GM12873 (cell line): Measurements from ENCODE around the gene TENT4A.

Source experiments
- TF ChIP-seq, protein P1 (sequence below): IDR thresholded peaks from 2 replicates; pipeline ENCODE4 v1.5.1; 2012; ENCODE audit warnings: low read depth, mild to moderate bottlenecking, moderate library complexity, low read length, control low read depth; ENCODE audit not compliant: insufficient read depth; ENCODE audit errors: missing control alignments

The TENT4A gene

DNA sequence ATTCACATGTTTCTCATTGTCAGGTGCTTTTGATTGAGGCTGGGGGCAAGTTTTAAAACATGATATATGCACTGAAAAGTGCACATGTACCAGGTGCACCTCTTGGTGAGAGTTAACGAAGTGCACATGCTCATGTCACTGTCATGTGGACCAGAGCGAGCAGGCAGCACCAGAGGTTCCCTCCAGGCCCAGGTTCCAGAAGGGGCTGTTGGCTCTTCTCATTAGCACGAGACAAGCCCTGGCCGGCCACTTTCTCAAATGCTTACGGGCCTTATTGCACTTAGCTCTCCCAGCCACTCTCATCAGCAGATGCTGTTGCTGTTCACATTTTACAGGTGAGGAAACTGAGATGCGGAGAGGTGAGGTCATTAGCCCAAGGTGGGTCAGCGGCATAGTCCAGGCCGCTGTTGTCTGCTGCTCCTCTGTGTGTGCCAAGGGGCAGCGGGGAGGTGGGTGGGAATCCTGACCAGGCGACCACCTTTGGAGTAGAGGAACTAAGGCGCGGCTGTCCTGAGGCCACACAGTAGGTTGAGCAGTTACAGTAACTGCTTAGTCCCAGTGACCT is 27.4 kb downstream of the TENT4A start:
- TF ChIP-seq, protein P1, sequence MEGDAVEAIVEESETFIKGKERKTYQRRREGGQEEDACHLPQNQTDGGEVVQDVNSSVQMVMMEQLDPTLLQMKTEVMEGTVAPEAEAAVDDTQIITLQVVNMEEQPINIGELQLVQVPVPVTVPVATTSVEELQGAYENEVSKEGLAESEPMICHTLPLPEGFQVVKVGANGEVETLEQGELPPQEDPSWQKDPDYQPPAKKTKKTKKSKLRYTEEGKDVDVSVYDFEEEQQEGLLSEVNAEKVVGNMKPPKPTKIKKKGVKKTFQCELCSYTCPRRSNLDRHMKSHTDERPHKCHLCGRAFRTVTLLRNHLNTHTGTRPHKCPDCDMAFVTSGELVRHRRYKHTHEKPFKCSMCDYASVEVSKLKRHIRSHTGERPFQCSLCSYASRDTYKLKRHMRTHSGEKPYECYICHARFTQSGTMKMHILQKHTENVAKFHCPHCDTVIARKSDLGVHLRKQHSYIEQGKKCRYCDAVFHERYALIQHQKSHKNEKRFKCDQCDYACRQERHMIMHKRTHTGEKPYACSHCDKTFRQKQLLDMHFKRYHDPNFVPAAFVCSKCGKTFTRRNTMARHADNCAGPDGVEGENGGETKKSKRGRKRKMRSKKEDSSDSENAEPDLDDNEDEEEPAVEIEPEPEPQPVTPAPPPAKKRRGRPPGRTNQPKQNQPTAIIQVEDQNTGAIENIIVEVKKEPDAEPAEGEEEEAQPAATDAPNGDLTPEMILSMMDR: no peak

DNA sequence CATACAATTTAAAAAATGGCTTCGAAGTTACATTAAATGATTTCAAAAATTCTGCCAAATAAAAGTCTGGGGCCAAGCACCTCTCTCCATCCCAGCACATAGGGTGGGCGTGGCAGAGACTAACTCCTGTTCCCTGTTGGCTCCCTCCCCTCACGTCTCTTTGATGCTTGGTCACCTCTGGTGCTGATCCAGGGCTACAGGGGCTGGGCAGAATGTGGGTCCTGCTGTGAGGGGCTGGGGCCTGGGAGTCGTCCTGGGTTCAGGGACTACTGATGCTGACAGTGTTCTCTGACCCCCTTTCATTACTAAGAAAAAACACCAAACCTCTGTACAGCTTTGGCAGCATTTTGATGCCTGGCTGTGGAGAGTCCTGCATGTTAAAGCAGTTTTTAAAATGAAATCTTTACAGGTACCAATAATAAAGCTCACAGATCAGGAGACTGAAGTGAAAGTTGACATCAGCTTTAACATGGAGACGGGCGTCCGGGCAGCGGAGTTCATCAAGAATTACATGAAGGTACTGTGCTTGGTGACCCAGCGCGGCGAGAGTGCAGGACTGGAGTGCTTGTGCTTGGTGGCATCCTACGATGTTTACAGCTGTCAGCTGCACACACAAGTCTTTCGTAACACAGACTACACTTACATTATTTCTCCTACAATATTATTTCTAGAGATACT is 29.0 kb downstream of the TENT4A start:
- TF ChIP-seq, protein P1: no peak

DNA sequence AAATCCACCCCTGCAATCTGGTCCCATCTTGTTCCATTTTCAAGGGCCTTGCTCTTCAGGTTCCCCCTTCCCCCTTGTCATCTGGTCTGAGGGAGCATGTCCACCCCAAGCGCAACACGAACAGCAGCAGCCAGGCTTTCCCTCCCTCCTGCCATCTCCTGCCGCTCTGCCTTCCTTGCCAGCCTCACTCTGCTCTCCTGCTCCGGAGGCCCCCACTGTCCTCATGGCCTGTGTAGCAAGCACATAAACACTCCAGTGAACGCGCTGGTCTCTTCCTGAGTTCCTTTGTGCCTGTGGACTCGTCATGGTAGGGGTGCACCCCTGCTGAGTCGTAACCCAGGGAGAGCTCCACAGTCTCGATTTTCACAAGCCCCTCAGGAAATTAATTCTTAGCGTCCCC is 29.9 kb downstream of the TENT4A start:
- TF ChIP-seq, protein P1: no peak

DNA sequence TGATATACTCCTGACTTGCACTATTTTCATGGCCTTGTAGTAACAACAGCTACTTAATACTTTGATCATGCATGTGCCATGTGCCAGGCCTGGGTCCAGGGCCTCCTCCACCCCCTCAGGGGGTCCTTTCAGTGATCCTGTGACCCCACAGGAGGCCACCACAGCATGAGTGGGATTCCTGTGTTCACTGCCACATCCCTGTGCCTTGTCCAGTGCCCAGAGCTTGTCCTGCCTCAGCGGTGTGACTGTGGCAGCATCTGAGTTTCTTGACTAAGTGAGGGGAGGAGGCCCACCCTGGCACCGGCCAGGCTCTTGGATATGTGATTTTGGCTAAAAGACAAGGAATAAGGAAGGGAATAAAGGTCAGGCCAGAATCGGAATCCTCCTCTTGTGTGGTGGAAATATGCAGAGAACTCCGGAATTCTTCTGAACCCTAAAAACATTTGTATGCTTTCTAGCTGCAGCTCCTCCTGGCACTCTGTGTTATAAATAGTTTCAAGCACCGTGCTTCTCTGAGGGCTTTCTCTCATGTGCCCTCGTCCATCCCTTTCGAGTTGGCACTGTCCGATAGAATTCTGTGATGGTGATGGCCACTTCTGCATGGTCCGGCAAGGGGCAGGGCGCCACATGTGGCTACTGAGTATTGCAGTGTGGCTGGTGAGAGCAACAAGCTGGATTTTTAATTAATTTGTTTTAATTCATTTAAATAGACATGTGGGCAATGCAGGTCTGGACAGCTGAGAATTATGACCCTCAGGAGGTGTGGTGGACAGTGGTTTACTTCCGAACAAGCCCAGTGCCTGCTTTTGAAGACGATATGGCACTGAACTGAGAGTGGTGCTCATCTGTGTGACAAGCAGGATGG is 31.8 kb downstream of the TENT4A start:
- TF ChIP-seq, protein P1: no peak

DNA sequence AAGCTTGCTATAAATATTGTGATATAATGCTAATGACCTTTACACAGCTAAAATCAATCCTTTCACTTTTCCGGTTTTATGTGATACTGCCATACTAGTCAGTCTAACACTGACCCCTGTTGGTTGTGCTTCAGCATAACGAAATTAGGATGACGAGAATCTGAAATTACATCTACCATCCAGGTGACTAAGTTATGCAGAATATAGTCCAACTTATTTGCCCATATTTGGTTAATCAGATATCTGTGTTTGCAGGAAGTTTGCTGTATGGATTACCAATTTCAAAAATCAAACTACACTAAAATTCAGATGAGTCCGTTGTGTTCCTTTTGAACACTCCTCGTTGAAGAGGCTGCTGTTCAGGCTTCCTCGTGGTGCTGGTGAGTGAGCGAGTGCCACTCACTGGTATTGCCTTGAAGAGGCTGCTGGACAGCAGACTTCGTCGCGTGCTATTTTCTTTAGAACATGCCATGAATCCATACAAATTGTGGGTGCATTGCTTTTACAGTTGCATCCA is 32.5 kb downstream of the TENT4A start:
- TF ChIP-seq, protein P1: peak; percentile 73

DNA sequence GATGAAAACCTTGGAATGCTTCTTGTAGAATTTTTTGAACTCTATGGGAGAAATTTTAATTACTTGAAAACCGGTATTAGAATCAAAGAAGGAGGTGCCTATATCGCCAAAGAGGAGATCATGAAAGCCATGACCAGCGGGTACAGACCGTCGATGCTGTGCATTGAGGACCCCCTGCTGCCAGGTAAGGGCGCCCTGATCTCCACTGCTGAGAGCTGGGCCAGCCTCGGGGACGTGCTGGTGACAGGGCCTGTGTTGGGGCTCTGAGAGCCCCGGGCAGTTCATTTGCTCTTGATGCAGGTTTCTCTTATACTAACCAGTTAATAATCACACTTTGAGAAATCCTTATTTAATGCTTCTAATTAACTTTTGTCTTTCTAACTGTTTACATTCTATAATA is 33.0 kb downstream of the TENT4A start:
- TF ChIP-seq, protein P1: no peak

DNA sequence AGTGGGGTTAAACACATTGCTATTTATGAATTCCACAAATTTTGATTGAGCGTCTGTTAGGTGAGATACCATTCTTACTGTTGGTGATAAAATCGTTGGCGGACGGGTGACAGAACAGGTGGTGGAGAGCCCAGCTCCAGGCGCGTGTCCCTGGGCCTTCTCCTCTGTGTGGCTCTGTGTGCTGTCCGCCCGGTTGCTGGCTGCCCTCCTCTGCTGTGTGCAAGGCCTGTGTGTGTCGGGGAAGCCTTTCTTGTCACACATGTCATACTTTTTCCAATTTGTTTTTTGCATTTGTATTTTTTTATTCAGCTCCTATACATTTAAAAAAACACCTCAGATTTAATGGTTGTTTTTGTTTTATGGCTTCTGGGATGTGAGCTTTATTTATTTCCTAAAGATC is 33.9 kb downstream of the TENT4A start:
- TF ChIP-seq, protein P1: no peak
